Measurements from ENCODE around the gene ZCCHC4.

GRCh38 chr4:25307596-25307995 lies 5.0 kb upstream of the ZCCHC4 start:
- TF ChIP-seq CTCF (IDR thresholded peaks at IDR 0.05; ENCODE audit: borderline replicate concordance, extremely low read depth, low read length, poor library complexity, severe bottlenecking) = no peak
- TF ChIP-seq EZH2 (IDR thresholded peaks at IDR 0.05; ENCODE audit: borderline replicate concordance, low read depth, low read length, severe bottlenecking) = no peak
